ENCODE data around the gene SEPTIN6.

Gene SEPTIN6

DNA sequence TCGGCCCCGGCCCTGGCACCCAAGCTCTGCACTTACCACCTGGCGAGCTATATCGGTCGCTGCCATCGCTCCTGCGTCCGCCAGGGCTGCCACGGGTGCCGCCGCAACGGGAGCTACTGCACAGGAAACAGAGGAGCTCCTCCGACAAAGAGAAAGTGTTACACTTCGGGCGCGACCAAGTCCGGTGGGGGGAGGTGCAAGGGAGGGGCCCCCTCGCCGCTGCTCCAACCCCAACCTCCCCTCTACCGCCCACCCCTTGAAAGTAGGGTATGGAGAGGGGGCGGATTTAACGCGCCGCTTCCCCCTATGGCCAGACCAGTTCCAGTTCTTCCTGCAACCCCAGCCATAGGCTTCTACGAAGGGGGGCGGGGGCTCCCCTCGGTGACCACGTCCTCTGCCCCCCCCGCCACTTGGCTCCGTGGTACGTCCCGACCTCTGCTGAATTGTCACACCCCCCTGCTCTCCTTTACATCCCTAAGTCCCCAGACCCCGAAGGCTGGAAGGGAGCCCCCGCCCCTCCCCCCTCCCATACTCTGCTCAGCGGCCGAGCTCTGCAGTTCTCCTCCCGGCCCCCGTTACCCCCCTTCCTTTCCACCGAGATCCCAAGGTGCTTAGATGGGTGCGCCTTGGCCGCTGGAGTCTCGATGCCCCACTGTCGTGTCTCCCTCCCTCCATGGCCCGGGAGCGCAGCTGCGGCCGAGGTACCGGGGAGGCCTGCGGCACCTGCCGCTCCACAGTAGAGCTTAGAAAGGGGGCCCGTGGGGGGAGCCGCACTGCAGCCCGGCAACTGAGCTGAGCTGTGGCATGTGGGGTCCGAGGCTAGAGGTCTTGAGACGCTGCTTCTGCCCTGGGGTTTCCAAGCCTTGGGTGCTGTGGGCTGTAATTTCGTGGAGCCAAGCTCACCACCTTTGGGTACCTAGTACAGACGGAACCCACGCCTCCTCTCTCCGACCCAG, at the start of gene SEPTIN6:
TSS of gene SEPTIN6 (minus strand) at position 129 of the 956 bp plus-strand sequence. CDS start at position 66, 63 bp downstream.
- TF ChIP-seq, protein P1, sequence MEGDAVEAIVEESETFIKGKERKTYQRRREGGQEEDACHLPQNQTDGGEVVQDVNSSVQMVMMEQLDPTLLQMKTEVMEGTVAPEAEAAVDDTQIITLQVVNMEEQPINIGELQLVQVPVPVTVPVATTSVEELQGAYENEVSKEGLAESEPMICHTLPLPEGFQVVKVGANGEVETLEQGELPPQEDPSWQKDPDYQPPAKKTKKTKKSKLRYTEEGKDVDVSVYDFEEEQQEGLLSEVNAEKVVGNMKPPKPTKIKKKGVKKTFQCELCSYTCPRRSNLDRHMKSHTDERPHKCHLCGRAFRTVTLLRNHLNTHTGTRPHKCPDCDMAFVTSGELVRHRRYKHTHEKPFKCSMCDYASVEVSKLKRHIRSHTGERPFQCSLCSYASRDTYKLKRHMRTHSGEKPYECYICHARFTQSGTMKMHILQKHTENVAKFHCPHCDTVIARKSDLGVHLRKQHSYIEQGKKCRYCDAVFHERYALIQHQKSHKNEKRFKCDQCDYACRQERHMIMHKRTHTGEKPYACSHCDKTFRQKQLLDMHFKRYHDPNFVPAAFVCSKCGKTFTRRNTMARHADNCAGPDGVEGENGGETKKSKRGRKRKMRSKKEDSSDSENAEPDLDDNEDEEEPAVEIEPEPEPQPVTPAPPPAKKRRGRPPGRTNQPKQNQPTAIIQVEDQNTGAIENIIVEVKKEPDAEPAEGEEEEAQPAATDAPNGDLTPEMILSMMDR (IDR thresholded peaks at IDR 0.05; ENCODE audit: borderline replicate concordance, control extremely low read depth, extremely low read depth, insufficient read depth, missing control alignments) = no peak
- DNase-seq (ENCODE audit: low spot score) = peak; percentile 88
- in situ Hi-C loops (cut with MboI; ENCODE audit: low sequenced_read_pairs, unreplicated experiment) = no loop called here

DNA sequence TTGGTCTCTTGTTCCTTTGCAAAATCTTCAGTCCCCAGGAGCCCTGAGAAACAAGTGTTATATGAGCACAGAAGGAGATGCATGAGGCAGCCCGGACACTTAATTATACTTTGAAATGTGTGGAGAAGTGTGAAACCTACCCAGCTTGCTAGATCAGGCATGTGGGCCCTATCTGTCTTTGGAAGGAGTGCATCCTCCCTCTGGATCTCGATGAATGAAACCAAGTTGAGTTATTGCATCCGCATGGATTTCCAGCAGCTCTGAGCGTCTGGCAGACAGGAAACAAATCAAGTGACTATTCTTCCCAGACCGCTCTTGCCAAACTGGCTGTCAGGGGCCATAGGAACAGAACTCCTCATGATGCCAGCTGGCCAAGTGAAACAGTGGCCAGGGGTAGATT, 45.8 kb upstream of the SEPTIN6 start:
- no peak for DNase-seq (ENCODE audit: low spot score)
- TF ChIP-seq, protein P1 (IDR thresholded peaks at IDR 0.05; ENCODE audit: borderline replicate concordance, control extremely low read depth, extremely low read depth, insufficient read depth, missing control alignments) = no peak
- in situ Hi-C loops (cut with MboI; ENCODE audit: low sequenced_read_pairs, unreplicated experiment) = loop anchor here (25.0 kb wide), 1 partner anchor 226 kb away; no protein-coding TSS in a partner anchor

DNA sequence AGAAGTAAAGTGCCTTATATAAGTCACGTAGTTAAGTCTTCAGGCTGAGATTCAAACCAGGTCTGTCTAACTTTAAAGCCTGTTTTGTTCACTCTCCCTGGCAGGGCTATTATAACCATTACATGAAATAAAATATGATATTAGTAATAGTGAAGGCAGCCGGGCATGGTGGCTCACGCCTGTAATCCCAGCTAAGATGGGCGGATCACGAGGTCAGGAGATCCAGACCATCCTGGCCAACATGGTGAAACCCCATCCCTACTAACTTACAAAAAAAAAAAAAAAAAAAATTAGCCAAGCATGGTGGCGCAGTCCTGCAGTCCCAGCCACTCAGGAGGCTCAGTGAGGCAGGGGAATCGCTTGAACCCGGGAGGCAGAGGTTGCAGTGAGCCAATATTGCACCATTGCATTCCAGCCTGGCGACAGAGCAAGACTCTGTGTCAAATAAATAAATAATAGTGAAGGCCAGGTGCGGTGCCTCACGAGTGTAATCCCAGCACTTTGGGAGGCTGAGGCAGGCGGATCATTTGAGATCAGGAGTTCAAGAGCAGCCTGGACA, 43.3 kb upstream of the SEPTIN6 start:
- in situ Hi-C loops (cut with MboI; ENCODE audit: low sequenced_read_pairs, unreplicated experiment) = loop anchor here (25.0 kb wide), 1 partner anchor 224 kb away; no protein-coding TSS in a partner anchor
- DNase-seq (ENCODE audit: low spot score) = no peak
- TF ChIP-seq, protein P1 (IDR thresholded peaks at IDR 0.05; ENCODE audit: borderline replicate concordance, control extremely low read depth, extremely low read depth, insufficient read depth, missing control alignments) = no peak

DNA sequence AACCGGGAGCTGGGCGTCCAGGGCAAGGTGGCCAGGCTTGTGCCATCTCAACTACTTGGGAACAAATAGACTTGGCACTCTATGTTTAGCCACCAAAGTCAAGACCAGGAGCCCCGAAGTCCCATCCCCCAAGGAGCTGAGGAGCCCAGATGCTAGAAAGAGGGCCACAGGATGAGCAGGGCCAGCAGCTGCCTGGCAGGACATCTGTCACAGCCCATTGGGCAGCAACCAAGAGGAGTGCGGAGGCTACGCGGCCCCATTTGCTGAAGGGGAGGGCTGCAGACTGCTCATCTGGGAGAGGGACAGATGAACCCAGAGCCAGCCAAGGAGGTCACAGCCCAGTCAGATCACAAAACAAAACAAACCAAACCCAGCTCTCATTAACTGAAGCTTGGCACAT, 42.5 kb upstream of the SEPTIN6 start:
- TF ChIP-seq, protein P1 (IDR thresholded peaks at IDR 0.05; ENCODE audit: borderline replicate concordance, control extremely low read depth, extremely low read depth, insufficient read depth, missing control alignments) = no peak
- in situ Hi-C loops (cut with MboI; ENCODE audit: low sequenced_read_pairs, unreplicated experiment) = loop anchor here (25.0 kb wide), 1 partner anchor 223 kb away; no protein-coding TSS in a partner anchor
- no peak for DNase-seq (ENCODE audit: low spot score)

DNA sequence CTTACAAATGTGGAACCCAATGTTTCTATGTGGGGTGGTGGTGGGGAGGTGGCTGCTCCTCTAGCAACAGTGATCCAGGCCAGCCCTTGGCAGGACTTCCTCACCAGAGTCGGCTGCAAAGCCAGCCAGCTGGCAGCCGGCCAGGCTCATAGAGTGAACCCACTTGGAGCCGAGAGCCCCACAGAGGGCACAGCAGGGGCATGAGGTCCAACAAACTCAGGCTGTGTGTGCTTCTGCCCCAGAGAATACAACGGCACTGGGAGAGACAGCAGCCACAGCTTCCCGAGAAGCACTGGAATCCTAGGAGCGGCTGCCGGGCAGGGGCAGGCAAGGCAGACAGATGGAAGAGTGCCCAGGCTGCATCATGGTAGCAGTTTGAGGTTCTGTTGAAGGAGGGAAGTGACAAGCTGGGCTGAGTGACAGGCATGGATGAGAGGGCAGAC, 42.0 kb upstream of the SEPTIN6 start:
- DNase-seq (ENCODE audit: low spot score) = no peak
- TF ChIP-seq, protein P1 (IDR thresholded peaks at IDR 0.05; ENCODE audit: borderline replicate concordance, control extremely low read depth, extremely low read depth, insufficient read depth, missing control alignments) = no peak
- in situ Hi-C loops (cut with MboI; ENCODE audit: low sequenced_read_pairs, unreplicated experiment) = loop anchor here (25.0 kb wide), 1 partner anchor 223 kb away; no protein-coding TSS in a partner anchor

DNA sequence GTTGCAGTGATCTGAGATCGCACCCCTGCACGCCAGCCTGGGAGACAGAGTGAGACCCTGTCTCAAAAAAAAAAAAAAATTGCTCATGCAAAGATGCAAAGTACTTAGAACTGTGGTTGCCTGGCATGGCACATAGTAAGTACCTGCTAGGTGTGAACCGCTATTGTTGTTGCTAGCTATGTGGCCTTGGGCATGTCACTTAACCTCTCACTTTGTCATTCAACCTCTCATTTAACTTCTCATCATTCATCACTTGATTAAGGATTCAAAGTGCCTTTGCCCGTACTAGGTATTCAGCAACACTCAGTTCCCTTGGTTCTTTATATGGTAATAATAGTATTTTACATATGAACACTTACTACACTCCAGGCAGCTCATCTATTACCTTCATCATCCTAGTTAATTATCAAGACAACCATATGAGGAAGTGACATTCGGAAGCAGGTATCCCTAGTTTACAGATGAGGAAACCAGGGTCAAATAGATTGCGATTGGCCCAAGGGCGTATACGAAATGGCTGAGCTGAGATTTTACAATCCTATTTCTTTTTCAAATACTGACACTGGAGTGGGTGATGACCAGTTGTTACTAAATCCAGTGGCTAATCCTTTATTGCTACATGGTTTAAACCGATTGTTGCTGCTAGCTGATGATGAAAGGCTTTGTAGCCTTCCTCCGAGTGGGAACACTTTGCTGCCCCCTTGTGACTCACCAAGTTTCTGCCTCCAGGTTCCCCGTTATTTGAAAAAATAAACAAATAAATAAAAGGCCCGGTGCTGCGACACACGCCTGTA, 36.6 kb upstream of the SEPTIN6 start:
- in situ Hi-C loops (cut with MboI; ENCODE audit: low sequenced_read_pairs, unreplicated experiment) = loop anchor here (10.0 to 25.0 kb wide), 2 partner anchors 115 to 217 kb away; no protein-coding TSS in a partner anchor
- TF ChIP-seq, protein P1 (IDR thresholded peaks at IDR 0.05; ENCODE audit: borderline replicate concordance, control extremely low read depth, extremely low read depth, insufficient read depth, missing control alignments) = peak; percentile 66
- peak; percentile 65 for DNase-seq (ENCODE audit: low spot score)
